Measurements from ENCODE around the gene SMG6.

DNA sequence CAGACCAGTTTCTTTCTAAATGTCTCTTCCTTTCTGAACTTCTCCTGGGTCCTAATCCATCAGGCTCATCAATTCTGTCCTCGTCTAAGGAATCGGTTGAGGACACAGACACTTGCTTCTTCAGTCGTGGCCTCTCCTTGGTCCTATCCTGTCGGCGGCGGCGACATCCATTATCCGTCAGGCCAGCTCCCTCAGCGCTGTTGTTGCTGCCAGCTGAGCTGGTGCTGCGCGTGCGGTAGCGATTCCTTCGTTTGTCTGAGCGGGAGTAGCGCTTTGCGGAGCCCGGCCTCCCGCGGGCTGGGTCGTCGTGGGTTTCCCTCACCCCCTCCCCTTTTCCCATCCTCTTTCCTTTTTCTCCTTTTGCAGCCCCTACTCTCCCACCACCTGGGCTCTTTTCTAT lies 3.8 kb downstream of the SMG6 start:
- TF ChIP-seq, protein P1, sequence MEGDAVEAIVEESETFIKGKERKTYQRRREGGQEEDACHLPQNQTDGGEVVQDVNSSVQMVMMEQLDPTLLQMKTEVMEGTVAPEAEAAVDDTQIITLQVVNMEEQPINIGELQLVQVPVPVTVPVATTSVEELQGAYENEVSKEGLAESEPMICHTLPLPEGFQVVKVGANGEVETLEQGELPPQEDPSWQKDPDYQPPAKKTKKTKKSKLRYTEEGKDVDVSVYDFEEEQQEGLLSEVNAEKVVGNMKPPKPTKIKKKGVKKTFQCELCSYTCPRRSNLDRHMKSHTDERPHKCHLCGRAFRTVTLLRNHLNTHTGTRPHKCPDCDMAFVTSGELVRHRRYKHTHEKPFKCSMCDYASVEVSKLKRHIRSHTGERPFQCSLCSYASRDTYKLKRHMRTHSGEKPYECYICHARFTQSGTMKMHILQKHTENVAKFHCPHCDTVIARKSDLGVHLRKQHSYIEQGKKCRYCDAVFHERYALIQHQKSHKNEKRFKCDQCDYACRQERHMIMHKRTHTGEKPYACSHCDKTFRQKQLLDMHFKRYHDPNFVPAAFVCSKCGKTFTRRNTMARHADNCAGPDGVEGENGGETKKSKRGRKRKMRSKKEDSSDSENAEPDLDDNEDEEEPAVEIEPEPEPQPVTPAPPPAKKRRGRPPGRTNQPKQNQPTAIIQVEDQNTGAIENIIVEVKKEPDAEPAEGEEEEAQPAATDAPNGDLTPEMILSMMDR (IDR thresholded peaks at IDR 0.05; ENCODE audit: low read depth, low read length) = no peak
- no peak for TF ChIP-seq EZH2phosphoT487 (IDR thresholded peaks at IDR 0.05; ENCODE audit: low read depth)
